Pons (tissue), 1 donor: Measurements from ENCODE around the gene USP10.
"Not testable (repeated sequence)": the region's sequence is repeated elsewhere in the genome, so short reads cannot be mapped to it uniquely, and the experiment has no call there.

Experiments
- DNase-seq: peaks from one replicate; pipeline ENCODE4 v3.0.0-alpha.2; 2016; ENCODE audit warnings: low spot score

Gene USP10

GRCh38 chr16:84728853-84729424, 29.1 kb downstream of the USP10 start:
- DNase-seq: no peak

DNA sequence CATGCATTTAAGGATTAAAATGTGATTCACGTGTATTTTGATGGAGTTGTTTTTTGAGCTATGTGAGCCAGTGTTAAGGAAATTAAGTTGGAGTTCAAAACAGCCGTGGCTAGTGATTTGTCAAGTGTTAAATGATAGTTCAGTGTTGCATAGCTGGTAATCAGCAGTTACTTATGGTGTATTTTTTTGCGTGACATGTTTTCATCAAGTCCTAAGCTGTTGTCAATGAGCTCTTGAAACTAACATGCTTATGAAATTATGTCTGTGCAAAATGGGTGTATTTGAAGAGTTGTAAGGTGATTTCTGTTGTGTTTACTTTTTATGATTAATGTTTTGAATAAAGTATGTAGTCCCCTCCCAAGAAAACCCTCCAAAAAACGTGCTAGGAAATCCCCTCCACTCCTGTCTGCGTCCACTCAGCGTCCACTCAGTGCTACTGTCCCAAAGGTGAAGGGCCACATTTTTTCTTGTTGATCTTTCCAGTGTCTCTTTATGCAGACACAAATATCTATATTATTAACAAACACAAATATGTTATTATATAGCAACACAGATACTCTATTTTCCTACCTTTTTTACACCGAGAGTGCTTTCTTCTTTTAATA, 30.0 kb downstream of the USP10 start:
- DNase-seq: no peak

DNA sequence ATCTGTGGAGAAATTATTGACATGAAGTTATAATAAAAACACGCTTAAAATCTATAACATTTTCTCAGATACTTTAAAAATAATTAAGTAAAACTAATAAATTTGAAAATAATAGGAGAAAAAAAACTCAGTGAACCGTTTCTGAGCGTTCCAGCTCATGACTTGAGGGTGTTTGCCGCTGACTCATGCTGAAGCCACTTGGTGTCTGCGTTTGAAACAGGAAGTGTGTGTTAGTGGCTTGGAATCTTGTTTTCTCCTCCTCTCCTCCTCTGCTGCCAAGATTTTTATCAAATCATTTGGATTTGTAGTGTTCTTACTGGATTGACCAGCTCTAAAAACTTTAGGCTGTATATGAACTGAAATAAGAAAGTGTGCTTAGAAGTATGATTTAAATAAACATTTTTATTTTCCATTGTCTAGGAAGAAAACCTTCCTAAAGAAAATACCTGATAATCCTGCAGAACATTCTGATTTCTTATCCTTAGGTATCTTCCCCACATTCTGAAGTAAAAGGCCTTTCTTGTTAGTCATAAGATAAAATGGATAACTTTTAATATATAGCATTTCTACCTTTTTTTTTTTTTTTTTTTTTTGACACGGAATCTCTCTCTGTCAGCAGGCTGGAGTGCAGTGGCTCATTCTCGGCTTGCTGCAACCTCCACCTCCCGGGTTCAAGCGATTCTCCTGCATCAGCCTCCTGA, 30.8 kb downstream of the USP10 start:
- DNase-seq: peak; percentile 86

DNA sequence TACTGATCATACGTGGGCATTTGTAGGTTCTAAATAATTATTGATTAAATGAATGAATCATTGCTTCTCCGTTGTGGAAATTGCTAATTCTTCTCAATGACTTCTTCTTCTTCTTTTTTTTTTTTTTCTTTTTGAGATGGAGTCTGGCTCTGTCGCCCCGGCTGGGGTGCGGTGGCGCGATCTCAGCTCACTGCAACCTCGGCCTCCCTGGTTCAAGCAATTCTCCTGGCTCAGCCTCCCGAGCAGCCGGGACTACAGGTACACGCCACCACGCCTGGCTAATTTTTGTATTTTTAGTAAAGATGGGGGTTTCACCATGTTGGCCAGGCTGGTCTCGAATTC, 32.5 kb downstream of the USP10 start:
- not testable (repeated sequence) for DNase-seq

GRCh38 chr16:84732674-84733352, 33.0 kb downstream of the USP10 start:
- no peak for DNase-seq

- DNase-seq: no peak
These were observed 36.2 kb downstream of the USP10 start for GRCh38 chr16:84735849-84736586.

GRCh38 chr16:84737192-84738011, 37.6 kb downstream of the USP10 start:
- DNase-seq: no peak

- peak; percentile 90 for DNase-seq
These were observed 38.6 kb downstream of the USP10 start for GRCh38 chr16:84738255-84739038.

- peak; percentile 55 for DNase-seq
These were observed 39.7 kb downstream of the USP10 start for GRCh38 chr16:84739349-84740124.

DNA sequence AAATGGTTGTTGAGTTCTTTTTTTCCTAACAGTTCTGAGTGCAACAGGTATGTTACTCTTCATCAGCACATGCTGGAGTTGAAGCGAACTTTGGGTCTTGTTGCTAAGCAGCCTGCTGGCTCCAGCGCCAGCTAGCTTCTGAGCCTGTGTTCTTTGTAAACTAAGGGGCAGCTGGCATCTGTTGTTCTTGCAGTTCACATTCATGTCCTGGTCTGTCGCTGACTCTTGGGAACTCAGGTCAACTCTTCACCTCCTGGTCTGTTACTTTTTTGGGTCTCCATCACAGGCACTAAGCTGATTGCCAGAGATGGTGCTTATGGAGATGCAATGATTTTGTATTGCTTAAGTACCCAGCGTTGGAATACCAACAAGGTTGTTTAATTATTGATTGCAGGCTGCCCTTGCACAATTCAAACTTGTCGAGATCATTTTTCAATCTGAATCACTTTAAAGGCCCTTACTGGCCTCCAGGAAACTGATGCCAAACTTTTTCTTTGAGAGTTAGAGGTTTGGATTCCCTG, 40.9 kb downstream of the USP10 start:
- peak; percentile 82 for DNase-seq

DNA sequence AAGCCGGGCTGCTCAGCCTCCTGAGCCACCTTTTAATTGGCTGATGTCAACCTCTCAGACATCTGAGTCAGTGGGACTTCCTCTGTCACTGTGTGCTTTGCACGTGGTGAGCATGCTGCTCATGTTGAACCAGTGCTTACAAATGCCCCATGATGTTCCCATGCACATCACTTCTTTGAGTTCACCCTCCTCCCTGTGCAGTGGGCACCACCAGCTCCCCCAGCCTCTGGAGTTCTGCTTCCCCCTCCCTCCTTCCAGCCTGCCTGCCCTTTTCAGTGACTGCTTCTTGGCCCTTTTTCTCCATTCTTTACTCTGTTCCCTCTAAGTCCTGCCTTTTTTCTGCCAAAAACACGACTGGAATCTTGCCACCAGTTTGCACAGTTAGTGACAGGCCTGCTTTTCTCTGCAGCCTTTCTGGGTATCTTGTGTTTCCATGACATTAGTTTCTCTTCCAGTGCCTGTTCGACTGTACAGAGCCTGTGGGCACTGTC, 41.6 kb downstream of the USP10 start:
- peak; percentile 87 for DNase-seq

DNA sequence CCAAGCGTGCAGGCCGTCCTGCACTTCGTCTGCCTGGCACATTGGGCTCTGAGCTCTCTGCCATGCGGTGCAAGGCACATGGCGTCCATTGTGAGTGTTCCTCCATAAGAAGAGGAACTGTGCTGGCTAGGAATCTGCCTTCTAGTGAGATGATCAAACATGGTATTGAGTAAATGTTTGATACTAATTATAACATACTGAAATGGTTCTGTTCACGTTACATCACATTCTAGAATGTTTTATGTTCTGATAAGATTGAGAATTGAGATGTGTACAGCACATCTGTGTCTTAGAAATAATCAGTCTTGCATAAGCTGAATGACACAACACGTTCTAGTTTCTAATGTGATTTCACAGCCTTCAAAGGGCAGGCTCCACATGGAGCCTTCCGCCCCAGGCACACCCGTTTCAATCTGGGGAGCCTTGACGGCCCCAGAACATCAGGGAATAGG, 42.9 kb downstream of the USP10 start:
- DNase-seq: no peak

GRCh38 chr16:84746231-84746630, 46.4 kb downstream of the USP10 start:
- no peak for DNase-seq

DNA sequence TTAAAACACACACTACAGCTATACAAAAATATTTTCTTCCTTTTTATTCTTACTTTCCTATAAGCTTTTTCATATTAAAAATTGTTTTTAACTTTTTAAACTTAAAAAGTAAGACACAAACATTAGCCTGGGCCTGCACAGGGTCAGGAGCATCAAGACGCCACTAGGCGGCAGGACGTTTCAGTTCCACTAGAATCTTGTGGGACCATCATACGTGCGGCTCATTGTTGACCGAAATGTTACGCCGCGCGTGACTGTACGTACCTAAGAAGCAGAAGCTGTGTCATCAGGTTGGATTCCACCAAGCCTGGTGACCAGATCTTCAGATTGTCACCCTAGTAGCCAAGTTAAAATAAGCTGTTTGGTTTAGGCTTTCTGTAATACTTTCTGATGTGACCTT, 47.1 kb downstream of the USP10 start:
- no peak for DNase-seq

- not testable (repeated sequence) for DNase-seq
These were observed 48.4 kb downstream of the USP10 start for GRCh38 chr16:84748247-84748646.

- no peak for DNase-seq
These were observed 49.3 kb downstream of the USP10 start for GRCh38 chr16:84749072-84749471.

DNA sequence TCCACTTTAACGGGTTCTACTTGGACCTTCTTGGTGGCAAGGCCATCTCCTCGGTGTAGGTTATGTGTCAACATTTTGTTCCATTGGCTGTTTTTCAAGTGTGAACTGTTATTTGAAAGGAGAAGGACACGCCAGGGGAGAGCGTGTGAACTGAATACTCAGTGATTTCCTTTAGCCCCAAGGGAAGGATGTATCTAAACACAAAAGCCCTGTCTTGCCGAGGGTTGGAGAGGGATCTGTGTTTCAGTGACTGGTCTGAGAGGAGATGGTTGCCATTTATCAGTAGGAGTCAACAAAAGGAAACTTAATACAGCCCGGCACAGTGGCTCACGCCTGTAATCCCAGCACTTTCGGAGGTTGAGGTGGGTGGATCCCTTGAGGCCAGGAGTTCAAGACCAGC, 50.0 kb downstream of the USP10 start:
- DNase-seq: no peak

GRCh38 chr16:84750575-84750974, 50.8 kb downstream of the USP10 start:
- DNase-seq: no peak

GRCh38 chr16:84751241-84751640, 51.4 kb downstream of the USP10 start:
- no peak for DNase-seq
